Activated CD4-positive, alpha-beta memory T cell treated with anti-CD3 and anti-CD28 coated beads, Interleukin-2, amount 10 ng/mL, durations not matched to agents 7 days and 5 days (primary cell): ENCODE data around the gene SMPDL3A. TPM values are rescaled to one million over a fixed set of nuclear protein-coding genes. Genes with fewer than 3 reads are reported as not detected.

Experiments used
- CTCF ChIA-PET: fragments of 350-600 bp; sonication (Branson Sonifier 250); formaldehyde crosslinking; loops from one replicate; lab custom pipeline; 2021; ENCODE audit warnings: antibody characterized with exemption, inconsistent platforms; lab: Charles Lee
- POLR2A ChIA-PET: fragments of 350-600 bp; sonication (Branson Sonifier 250); formaldehyde crosslinking; loops from one replicate; lab custom pipeline; 2021; ENCODE audit warnings: antibody characterized with exemption; lab: Charles Lee
- DNase-seq: peaks from one replicate; pipeline ENCODE4 v3.0.0-alpha.2; 2020
- H3K27ac Mint-ChIP-seq: one replicate; pipeline ENCODE4 v1.8.0; 2021; ENCODE audit warnings: mild to moderate bottlenecking, mixed read lengths
- H3K27me3 Mint-ChIP-seq: one replicate; pipeline ENCODE4 v1.8.0; 2021; ENCODE audit warnings: mixed read lengths
- H3K36me3 Mint-ChIP-seq: one replicate; pipeline ENCODE4 v1.8.0; 2021; ENCODE audit warnings: low read depth, mixed read lengths
- H3K4me1 Mint-ChIP-seq: one replicate; pipeline ENCODE4 v1.8.0; 2021; ENCODE audit warnings: mixed read lengths
- H3K4me3 Mint-ChIP-seq: one replicate; pipeline ENCODE4 v1.8.0; 2021; ENCODE audit warnings: mild to moderate bottlenecking, mixed read lengths
- H3K9me3 Mint-ChIP-seq: one replicate; pipeline ENCODE4 v1.8.0; 2021; ENCODE audit warnings: mixed read lengths
- total RNA-seq, 2 experiments: library from RNA; stranded (reverse); gene quantifications; one replicate each; pipeline ENCODE4 v1.2.3, GENCODE V29; 2021

SMPDL3A gene
- total RNA-seq, 2 experiments from 2014 or later: 0.13 TPM; not detected in 1

DNA sequence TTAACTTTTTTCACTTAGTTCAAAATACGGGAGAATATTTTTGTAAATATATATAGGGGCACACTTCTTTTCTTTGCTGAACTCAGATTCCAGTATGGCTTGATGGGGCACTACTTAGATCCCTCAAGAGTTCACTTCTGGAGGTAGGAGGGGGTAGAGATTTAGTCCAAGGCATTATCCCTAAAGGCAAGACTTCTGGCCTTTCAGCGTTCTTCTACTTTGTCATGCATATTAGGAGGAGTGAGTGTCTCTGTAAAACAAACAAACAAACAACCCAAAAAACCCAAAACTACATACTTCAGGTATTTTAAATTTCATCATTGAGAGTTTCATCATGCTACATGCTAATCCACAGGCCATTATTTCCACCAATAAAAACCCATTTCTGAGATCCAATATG, 32.0 kb downstream of the SMPDL3A start:
- H3K36me3 Mint-ChIP-seq: no peaks in the 10 kb centered on the region
- no peak for DNase-seq
- POLR2A ChIA-PET: no interaction called here
- CTCF ChIA-PET: no interaction called here
- no peak overlapping the region for H3K27ac Mint-ChIP-seq
- no peaks in the 10 kb centered on the region for H3K9me3 Mint-ChIP-seq
- H3K27me3 Mint-ChIP-seq: no peaks in the 10 kb centered on the region
- no peak overlapping the region for H3K4me3 Mint-ChIP-seq
- H3K4me1 Mint-ChIP-seq: no peaks in the 10 kb centered on the region

DNA sequence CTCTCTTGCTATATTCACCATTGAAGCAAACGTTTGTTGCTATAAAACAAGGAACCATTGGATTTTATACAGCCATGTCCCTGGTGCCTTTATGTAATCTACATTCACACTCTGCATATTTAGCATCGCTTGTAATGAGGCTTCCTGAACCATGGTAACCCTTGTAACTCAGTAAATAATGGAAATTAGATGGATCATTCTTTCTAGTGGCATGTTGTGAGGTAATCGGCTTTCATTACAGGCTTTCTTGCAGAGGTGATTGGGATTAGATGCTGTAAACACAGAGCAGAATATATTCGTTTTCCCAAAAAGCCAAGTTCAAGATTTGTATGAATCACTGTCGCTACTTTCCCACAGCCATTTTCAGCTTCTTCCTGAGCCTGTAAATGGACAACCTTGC, 36.1 kb downstream of the SMPDL3A start:
- Mint-ChIP-seq H3K27ac (no peak overlapping the region), H3K9me3 (no peaks in the 10 kb centered on the region), H3K4me1 (no peaks in the 10 kb centered on the region), H3K36me3 (no peaks in the 10 kb centered on the region), H3K4me3 (no peak overlapping the region), H3K27me3 (no peaks in the 10 kb centered on the region)
- DNase-seq: no peak
- ChIA-PET CTCF (interaction anchor here (1.7 to 2.0 kb wide), 2 partner anchors 14 to 15 kb away, joined by 3 to 4 read pairs; no protein-coding TSS in a partner anchor), POLR2A (no interaction called here)

GRCh38 chr6:122829456-122829855, 40.4 kb downstream of the SMPDL3A start:
- Mint-ChIP-seq H3K36me3 (no peaks in the 10 kb centered on the region), H3K9me3 (no peaks in the 10 kb centered on the region), H3K4me3 (no peak overlapping the region), H3K27me3 (peaks cover 1% of the 10 kb centered on the region), H3K4me1 (no peaks in the 10 kb centered on the region), H3K27ac (no peak overlapping the region)
- ChIA-PET CTCF (interaction anchor here (1.0 kb wide), 1 partner anchor 9 kb away, joined by 4 read pairs; no protein-coding TSS in a partner anchor), POLR2A (no interaction called here)
- no peak for DNase-seq

DNA sequence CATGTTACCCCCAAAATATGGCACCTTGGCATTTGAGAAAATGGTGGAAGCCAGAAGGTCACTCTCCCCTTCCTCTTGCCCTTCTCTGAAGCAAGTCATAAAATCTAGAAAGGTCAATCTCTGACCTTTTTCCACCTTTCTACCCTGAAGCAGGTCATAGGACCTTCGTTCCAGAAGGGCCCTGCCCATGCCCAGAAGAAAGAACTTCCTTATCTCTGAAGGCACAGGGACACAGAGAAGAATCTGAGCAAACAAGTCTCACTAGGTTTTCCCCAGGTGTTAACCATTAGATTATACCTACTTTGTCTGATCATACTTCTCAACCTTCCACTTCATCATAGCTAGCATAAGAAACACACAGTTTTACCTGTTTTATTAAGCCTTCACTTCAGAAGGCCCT, 42.5 kb downstream of the SMPDL3A start:
- no peak overlapping the region for H3K27ac Mint-ChIP-seq
- ChIA-PET CTCF (interaction anchor here (1.2 kb wide), 1 partner anchor 8 kb away, joined by 7 read pairs; no protein-coding TSS in a partner anchor), POLR2A (no interaction called here)
- no peaks in the 10 kb centered on the region for H3K36me3 Mint-ChIP-seq
- H3K9me3 Mint-ChIP-seq: no peaks in the 10 kb centered on the region
- H3K4me1 Mint-ChIP-seq: no peaks in the 10 kb centered on the region
- no peak for DNase-seq
- peaks cover 3% of the 10 kb centered on the region for H3K27me3 Mint-ChIP-seq
- no peak overlapping the region for H3K4me3 Mint-ChIP-seq

GRCh38 chr6:122832459-122832858, 43.4 kb downstream of the SMPDL3A start:
- Mint-ChIP-seq H3K9me3 (no peaks in the 10 kb centered on the region), H3K4me1 (no peaks in the 10 kb centered on the region), H3K4me3 (no peak overlapping the region), H3K36me3 (no peaks in the 10 kb centered on the region), H3K27me3 (peaks cover 3% of the 10 kb centered on the region), H3K27ac (no peak overlapping the region)
- DNase-seq: no peak
- ChIA-PET CTCF (no interaction called here), POLR2A (no interaction called here)

DNA sequence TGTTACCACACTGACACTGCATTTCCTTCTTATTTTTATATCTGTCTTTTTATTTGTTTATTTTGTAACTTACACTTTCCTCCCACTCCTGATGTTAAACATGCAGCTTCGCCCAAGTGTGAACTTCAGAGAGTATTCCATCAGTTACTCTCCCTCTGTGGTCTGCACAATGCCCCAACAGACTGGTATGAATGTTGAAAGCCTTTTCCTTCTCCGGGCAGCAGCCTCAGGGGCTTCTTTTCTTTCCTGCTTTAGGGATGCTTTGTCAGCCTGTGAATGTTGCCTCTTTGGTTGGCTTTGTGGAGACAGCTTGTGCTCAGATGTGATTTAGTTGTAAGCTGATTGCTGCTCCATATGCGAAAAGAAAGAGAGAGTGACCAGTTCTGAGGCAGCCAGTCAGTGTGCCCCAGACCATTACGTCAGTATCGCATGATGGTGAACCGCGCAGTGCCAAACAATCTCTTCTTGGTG, 44.0 kb downstream of the SMPDL3A start:
- no peak for DNase-seq
- Mint-ChIP-seq H3K4me1 (no peaks in the 10 kb centered on the region), H3K27me3 (peaks cover 3% of the 10 kb centered on the region), H3K4me3 (no peak overlapping the region), H3K9me3 (no peaks in the 10 kb centered on the region), H3K36me3 (no peaks in the 10 kb centered on the region), H3K27ac (no peak overlapping the region)
- CTCF ChIA-PET: no interaction called here
- POLR2A ChIA-PET: no interaction called here

DNA sequence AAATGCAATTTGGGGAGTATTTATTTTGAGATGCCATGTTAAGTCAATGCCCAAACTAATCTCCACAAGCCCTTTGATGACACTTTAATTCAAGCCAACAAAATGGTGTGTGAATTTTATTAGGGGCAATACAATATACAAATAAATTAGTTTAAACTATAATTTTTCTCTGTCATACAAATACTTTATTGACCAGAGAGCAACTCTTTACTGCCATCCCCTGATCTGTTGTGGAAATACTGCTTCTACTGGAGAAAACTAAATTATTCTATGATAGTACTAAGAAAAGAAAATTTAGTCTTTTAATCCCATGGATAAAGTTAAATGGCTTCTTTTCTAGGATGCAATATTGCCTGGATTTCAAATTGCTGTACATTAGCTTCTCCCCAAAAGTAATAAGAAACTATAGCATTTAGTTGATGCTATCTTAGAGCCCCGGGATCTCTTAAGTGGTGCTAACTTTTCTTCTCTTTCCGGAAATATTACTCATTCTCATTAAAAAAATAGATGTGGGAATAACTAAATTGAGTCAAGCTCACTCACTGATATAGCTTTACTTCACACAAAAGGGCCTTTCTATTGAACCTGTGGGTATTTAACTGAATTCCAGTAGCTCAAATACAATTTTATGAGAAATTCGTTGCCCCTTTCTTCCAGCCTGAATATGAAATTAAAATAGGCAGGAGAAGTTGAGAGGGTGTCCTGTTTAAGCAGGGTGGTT, 49.2 kb downstream of the SMPDL3A start:
- ChIA-PET POLR2A (no interaction called here), CTCF (interaction anchor here (0.8 to 2.7 kb wide), 15 partner anchors 7 to 406 kb away, joined by 3 to 40 read pairs (median 4); no protein-coding TSS in a partner anchor)
- H3K9me3 Mint-ChIP-seq: no peaks in the 10 kb centered on the region
- H3K4me1 Mint-ChIP-seq: no peaks in the 10 kb centered on the region
- no peak overlapping the region for H3K27ac Mint-ChIP-seq
- peaks cover 2% of the 10 kb centered on the region for H3K27me3 Mint-ChIP-seq
- no peak overlapping the region for H3K4me3 Mint-ChIP-seq
- no peak for DNase-seq
- no peaks in the 10 kb centered on the region for H3K36me3 Mint-ChIP-seq

- Mint-ChIP-seq H3K9me3 (no peaks in the 10 kb centered on the region), H3K36me3 (no peaks in the 10 kb centered on the region), H3K4me1 (no peaks in the 10 kb centered on the region), H3K4me3 (no peak overlapping the region), H3K27ac (no peak overlapping the region), H3K27me3 (peaks cover 2% of the 10 kb centered on the region)
- DNase-seq: peak; percentile 45
- ChIA-PET CTCF (interaction anchor here (0.5 to 2.7 kb wide), 20 partner anchors 9 to 859 kb away, joined by 3 to 40 read pairs (median 4); no protein-coding TSS in a partner anchor), POLR2A (no interaction called here)
Measured at GRCh38 chr6:122839472-122839871, 50.4 kb downstream of the SMPDL3A start.

DNA sequence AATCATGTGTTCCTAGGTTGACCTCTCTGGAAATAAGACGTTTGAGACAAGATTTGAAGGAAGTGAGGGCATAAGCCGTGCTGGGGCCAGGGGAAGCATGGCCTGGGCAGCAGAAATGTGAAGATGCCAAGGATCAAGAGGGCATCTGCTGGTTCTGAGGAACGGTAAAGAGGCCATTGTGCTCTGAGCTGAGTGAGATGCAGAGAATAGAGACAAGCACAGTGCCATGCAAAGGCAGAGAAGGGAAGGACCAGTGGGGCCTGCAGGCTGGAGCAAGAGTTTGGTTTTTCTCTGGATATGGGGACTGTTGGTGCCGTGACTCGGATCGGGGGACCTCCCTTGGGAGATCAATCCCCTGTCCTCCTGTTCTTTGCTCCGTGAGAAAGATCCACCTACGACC, 50.8 kb downstream of the SMPDL3A start:
- no peak for DNase-seq
- ChIA-PET POLR2A (no interaction called here), CTCF (interaction anchor here (0.9 to 2.7 kb wide), 14 partner anchors 9 to 859 kb away, joined by 3 to 40 read pairs (median 6); no protein-coding TSS in a partner anchor)
- Mint-ChIP-seq H3K27ac (no peak overlapping the region), H3K4me1 (no peaks in the 10 kb centered on the region), H3K36me3 (no peaks in the 10 kb centered on the region), H3K9me3 (no peaks in the 10 kb centered on the region), H3K27me3 (peaks cover 2% of the 10 kb centered on the region), H3K4me3 (no peak overlapping the region)

GRCh38 chr6:122845464-122845863, 56.4 kb downstream of the SMPDL3A start:
- ChIA-PET POLR2A (no interaction called here), CTCF (no interaction called here)
- H3K4me3 Mint-ChIP-seq: no peak overlapping the region

GRCh38 chr6:122845916-122846612, 57.0 kb downstream of the SMPDL3A start:
- Mint-ChIP-seq H3K27me3 (no peaks in the 10 kb centered on the region), H3K27ac (no peak overlapping the region), H3K36me3 (no peaks in the 10 kb centered on the region), H3K4me3 (no peak overlapping the region), H3K9me3 (no peaks in the 10 kb centered on the region), H3K4me1 (no peaks in the 10 kb centered on the region)
- DNase-seq: no peak
- POLR2A ChIA-PET: no interaction called here
- CTCF ChIA-PET: no interaction called here

More at GRCh38 chr6:122845464-122845863, 56.4 kb downstream of the SMPDL3A start:
- Mint-ChIP-seq H3K9me3 (no peaks in the 10 kb centered on the region), H3K27ac (no peak overlapping the region), H3K27me3 (no peaks in the 10 kb centered on the region), H3K36me3 (no peaks in the 10 kb centered on the region), H3K4me1 (no peaks in the 10 kb centered on the region)
- no peak for DNase-seq

DNA sequence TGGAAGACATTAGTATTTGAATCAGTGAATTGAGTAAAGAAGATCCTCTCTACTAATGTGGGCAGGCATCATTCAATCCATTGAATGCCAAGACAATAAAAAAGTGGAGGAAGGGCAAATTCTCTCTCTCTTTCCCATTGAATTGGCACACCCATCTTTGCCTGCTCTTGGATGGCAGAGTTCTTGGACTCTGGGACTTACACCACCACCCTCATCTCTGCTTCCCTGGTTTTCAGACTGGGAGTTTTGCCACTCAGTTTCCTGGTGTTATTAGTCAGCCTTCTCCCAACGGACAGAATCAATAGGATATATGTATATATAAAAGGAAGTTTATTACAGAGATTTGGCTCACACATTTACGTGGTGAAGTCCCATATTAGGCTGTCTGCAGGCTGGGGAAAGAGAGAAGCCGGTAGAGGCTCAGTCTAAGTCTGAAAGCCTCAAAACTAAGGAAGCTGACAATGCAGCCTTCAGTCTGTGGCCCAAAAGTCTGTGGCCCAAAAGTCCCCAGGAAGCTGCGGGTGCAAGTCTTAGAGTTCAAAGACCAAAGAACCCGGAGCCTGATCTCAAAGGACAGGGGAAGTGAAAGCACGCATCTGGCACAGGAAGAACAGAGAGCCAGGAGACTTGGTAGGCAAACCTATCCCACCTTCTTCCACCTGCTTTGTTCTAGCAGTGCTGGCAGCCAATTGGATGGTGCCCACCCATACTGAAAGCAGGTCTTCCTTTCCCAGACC, 64.4 kb downstream of the SMPDL3A start:
- Mint-ChIP-seq H3K9me3 (no peaks in the 10 kb centered on the region), H3K27me3 (no peaks in the 10 kb centered on the region), H3K27ac (no peak overlapping the region), H3K36me3 (no peaks in the 10 kb centered on the region), H3K4me3 (no peak overlapping the region), H3K4me1 (no peaks in the 10 kb centered on the region)
- DNase-seq: no peak
- ChIA-PET POLR2A (no interaction called here), CTCF (no interaction called here)
